Hepatocyte (in vitro differentiated cells): ENCODE results near the gene TMEM129. TPM values are rescaled to one million over a fixed set of nuclear protein-coding genes. Genes with fewer than 3 reads are reported as not detected.

Experiments
- DNase-seq: peaks from one replicate; pipeline ENCODE4 v3.0.0-alpha.2; 2016; ENCODE audit warnings: low spot score
- H2AFZ ChIP-seq: fragments of 200-600 bp; sonication (generic); 2 replicates; pipeline ENCODE4 v1.6.0; 2016; ENCODE audit warnings: antibody characterized with exemption, mild to moderate bottlenecking
- H3K27ac ChIP-seq: fragments of 200-600 bp; sonication (generic); 2 replicates; pipeline ENCODE4 v1.5.1; 2016; ENCODE audit warnings: mild to moderate bottlenecking
- H3K27me3 ChIP-seq: fragments of 200-600 bp; sonication (generic); 2 replicates; pipeline ENCODE4 v1.6.1; 2016
- H3K36me3 ChIP-seq: fragments of 200-600 bp; sonication (generic); replicated peaks from 2 replicates; pipeline ENCODE4 v1.5.1; 2016; ENCODE audit warnings: low read depth; ENCODE audit not compliant: insufficient read depth
- H3K4me1 ChIP-seq: fragments of 200-600 bp; sonication (generic); 2 replicates; pipeline ENCODE4 v1.5.1; 2016; ENCODE audit warnings: mild to moderate bottlenecking, moderate library complexity; ENCODE audit not compliant: insufficient read depth
- H3K4me2 ChIP-seq: fragments of 200-600 bp; sonication (generic); 2 replicates; pipeline ENCODE4 v1.6.0; 2016
- H3K4me3 ChIP-seq: fragments of 200-600 bp; sonication (generic); 2 replicates; pipeline ENCODE4 v1.5.1; 2016; ENCODE audit warnings: mild to moderate bottlenecking
- H3K79me2 ChIP-seq: fragments of 200-600 bp; sonication (generic); 2 replicates; pipeline ENCODE4 v1.6.0; 2017; ENCODE audit warnings: mild to moderate bottlenecking
- H3K9me2 ChIP-seq: fragments of 200-600 bp; sonication (generic); replicated peaks from 2 replicates; pipeline ENCODE4 v1.6.0; 2017; ENCODE audit warnings: mild to moderate bottlenecking; ENCODE audit not compliant: insufficient read depth
- H3K9me3 ChIP-seq: fragments of 200-600 bp; sonication (generic); 2 replicates; pipeline ENCODE4 v1.5.1; 2016; ENCODE audit warnings: low read depth, mild to moderate bottlenecking
- H4K20me1 ChIP-seq: fragments of 200-600 bp; sonication (generic); 2 replicates; pipeline ENCODE4 v1.6.0; 2016; ENCODE audit warnings: mild to moderate bottlenecking; ENCODE audit not compliant: insufficient read depth, poor library complexity, severe bottlenecking
- CTCF ChIP-seq: fragments of 200-600 bp; sonication (generic); IDR thresholded peaks from 2 replicates; pipeline ENCODE4 v1.5.1; 2016; ENCODE audit warnings: antibody characterized with exemption, mild to moderate bottlenecking; ENCODE audit not compliant: poor library complexity
- EZH2 ChIP-seq: fragments of 200-600 bp; sonication (generic); IDR thresholded peaks from 2 replicates; pipeline ENCODE4 v1.6.1; 2016; ENCODE audit warnings: antibody characterized with exemption, mild to moderate bottlenecking, borderline replicate concordance
- EZH2phosphoT487 ChIP-seq: fragments of 200-600 bp; sonication (generic); IDR thresholded peaks from one replicate; pipeline ENCODE4 v1.6.1; 2018; ENCODE audit warnings: antibody characterized with exemption, mild to moderate bottlenecking, low read depth, moderate library complexity; ENCODE audit not compliant: unreplicated experiment, severe bottlenecking
- WGBS: methylation state at CpG from one replicate; pipeline ENCODE4 v1.1.6; 2016; ENCODE audit warnings: low lambda C conversion rate; ENCODE audit errors: missing lambda C conversion rate; 5-methylcytosine and 5-hydroxymethylcytosine counted together
- polyA plus RNA-seq: library from polyadenylated mRNA; unstranded; fragments of >200 nt; fragmentation: Nextera tagmentation; extraction: Ambion mirVana; gene quantifications from 2 replicates; pipeline ENCODE4 v1.2.1, GENCODE V29; 2016
- total RNA-seq: library from RNA; depleted of rRNA; stranded (reverse); fragments of >200 nt; gene quantifications from 2 replicates; pipeline ENCODE4 v1.2.3, GENCODE V29; 2014

The TMEM129 gene
- total and polyA plus RNA-seq, 2 experiments from 2014 or later: 40.8 to 59.4 TPM

- H4K20me1 ChIP-seq: no peaks in the 10 kb centered on the region
- DNase-seq: no peak
- H3K27ac ChIP-seq: no peak overlapping the region
- no peak overlapping the region for H3K4me2 ChIP-seq
- no peak overlapping the region for H3K4me3 ChIP-seq
- WGBS: 93% methylated on average over 8 of the region's 9 CpGs
- no peaks in the 10 kb centered on the region for H3K9me3 ChIP-seq
- no peak overlapping the region for H2AFZ ChIP-seq
- H3K27me3 ChIP-seq: no peaks in the 10 kb centered on the region
- no peaks in the 10 kb centered on the region for H3K79me2 ChIP-seq
- no peaks in the 10 kb centered on the region for H3K9me2 ChIP-seq
- no peaks in the 10 kb centered on the region for H3K36me3 ChIP-seq
- TF ChIP-seq CTCF: no peak
- TF ChIP-seq EZH2: no peak
- TF ChIP-seq EZH2phosphoT487: no peak
- no peaks in the 10 kb centered on the region for H3K4me1 ChIP-seq
Measured at GRCh38 chr4:1739358-1739757, 18.2 kb upstream of the TMEM129 start.

GRCh38 chr4:1738410-1738809 lies 17.3 kb upstream of the TMEM129 start:
- H3K9me3 ChIP-seq: no peaks in the 10 kb centered on the region
- H3K9me2 ChIP-seq: no peaks in the 10 kb centered on the region
- H4K20me1 ChIP-seq: no peaks in the 10 kb centered on the region
- no peak for TF ChIP-seq EZH2
- no peak for TF ChIP-seq CTCF
- TF ChIP-seq EZH2phosphoT487: no peak
- no peaks in the 10 kb centered on the region for H3K27me3 ChIP-seq
- no peak overlapping the region for H3K4me3 ChIP-seq
- 95% methylated on average over 4 of the region's 4 CpGs for WGBS
- no peaks in the 10 kb centered on the region for H3K4me1 ChIP-seq
- no peaks in the 10 kb centered on the region for H3K79me2 ChIP-seq
- DNase-seq: no peak
- H2AFZ ChIP-seq: no peak overlapping the region
- H3K27ac ChIP-seq: no peak overlapping the region
- H3K4me2 ChIP-seq: no peak overlapping the region
- H3K36me3 ChIP-seq: no peaks in the 10 kb centered on the region

- H3K79me2 ChIP-seq: no peaks in the 10 kb centered on the region
- no peak overlapping the region for H3K4me3 ChIP-seq
- no peak overlapping the region for H3K27ac ChIP-seq
- no peak for TF ChIP-seq EZH2phosphoT487
- TF ChIP-seq EZH2: no peak
- no peak for TF ChIP-seq CTCF
- no peaks in the 10 kb centered on the region for H3K9me3 ChIP-seq
- H3K36me3 ChIP-seq: no peaks in the 10 kb centered on the region
- no peak overlapping the region for H2AFZ ChIP-seq
- H3K9me2 ChIP-seq: no peaks in the 10 kb centered on the region
- over 99% methylated on average over 14 of the region's 15 CpGs for WGBS
- H4K20me1 ChIP-seq: no peaks in the 10 kb centered on the region
- H3K4me1 ChIP-seq: no peaks in the 10 kb centered on the region
- no peaks in the 10 kb centered on the region for H3K27me3 ChIP-seq
- no peak for DNase-seq
- H3K4me2 ChIP-seq: no peak overlapping the region
Measured at GRCh38 chr4:1737666-1738065, 16.5 kb upstream of the TMEM129 start.

- H3K79me2 ChIP-seq: no peaks in the 10 kb centered on the region
- H3K27me3 ChIP-seq: no peaks in the 10 kb centered on the region
- no peaks in the 10 kb centered on the region for H3K9me3 ChIP-seq
- H2AFZ ChIP-seq: no peak overlapping the region
- no peaks in the 10 kb centered on the region for H3K4me1 ChIP-seq
- DNase-seq: no peak
- H4K20me1 ChIP-seq: no peaks in the 10 kb centered on the region
- WGBS: 96% methylated on average over 13 of the region's 13 CpGs
- no peak overlapping the region for H3K27ac ChIP-seq
- no peaks in the 10 kb centered on the region for H3K9me2 ChIP-seq
- H3K4me2 ChIP-seq: no peak overlapping the region
- no peak overlapping the region for H3K4me3 ChIP-seq
- TF ChIP-seq EZH2phosphoT487 (no peak), EZH2 (no peak), CTCF (no peak)
- H3K36me3 ChIP-seq: no peaks in the 10 kb centered on the region
Measured at GRCh38 chr4:1736812-1737211, 15.7 kb upstream of the TMEM129 start.
